HL-60 (cell line): Measurements from ENCODE around the gene CNTN2.

Experiments
- DNase-seq, 2 experiments: peaks; one replicate each; pipeline ENCODE4 v3.0.0-alpha.2; 2010 to 2020; ENCODE audit warnings: low read depth in 1 of 2, low spot score in 1 of 2
- H3K27ac ChIP-seq: fragments of 250-450 bp; sonication (Bioruptor Pico); replicated peaks from 2 replicates; pipeline ENCODE4 v1.5.1; 2020; ENCODE audit warnings: mild to moderate bottlenecking, moderate library complexity
- H3K27me3 ChIP-seq: fragments of 250-450 bp; sonication (Bioruptor Pico); 2 replicates; pipeline ENCODE4 v1.5.1; 2021; ENCODE audit warnings: mild to moderate bottlenecking, moderate library complexity; ENCODE audit not compliant: insufficient read depth, poor library complexity, severe bottlenecking
- H3K4me3 ChIP-seq: replicated peaks from 2 replicates; pipeline ENCODE4 v1.5.1; 2011; ENCODE audit warnings: mild to moderate bottlenecking, control low read depth, low read length; ENCODE audit not compliant: insufficient read depth
- GABPA ChIP-seq: IDR thresholded peaks from 2 replicates; pipeline ENCODE4 v1.6.1; 2012; ENCODE audit warnings: low read depth
- POLR2AphosphoS5 ChIP-seq: IDR thresholded peaks from 2 replicates; pipeline ENCODE4 v1.6.1; 2012; ENCODE audit warnings: low read depth
- SPI1 ChIP-seq: IDR thresholded peaks from 2 replicates; pipeline ENCODE4 v1.6.1; 2012; ENCODE audit warnings: low read depth, mild to moderate bottlenecking, borderline replicate concordance
- TF ChIP-seq, protein P1 (sequence below): IDR thresholded peaks from 2 replicates; pipeline ENCODE4 v1.6.1; 2012; ENCODE audit warnings: low read depth; ENCODE audit not compliant: insufficient replicate concordance
- TF ChIP-seq, protein P2 (sequence below): IDR thresholded peaks from one replicate; pipeline ENCODE4 v1.5.1; 2011; ENCODE audit warnings: low read length, control low read depth, inconsistent platforms; ENCODE audit not compliant: insufficient read depth

CNTN2 gene

DNA sequence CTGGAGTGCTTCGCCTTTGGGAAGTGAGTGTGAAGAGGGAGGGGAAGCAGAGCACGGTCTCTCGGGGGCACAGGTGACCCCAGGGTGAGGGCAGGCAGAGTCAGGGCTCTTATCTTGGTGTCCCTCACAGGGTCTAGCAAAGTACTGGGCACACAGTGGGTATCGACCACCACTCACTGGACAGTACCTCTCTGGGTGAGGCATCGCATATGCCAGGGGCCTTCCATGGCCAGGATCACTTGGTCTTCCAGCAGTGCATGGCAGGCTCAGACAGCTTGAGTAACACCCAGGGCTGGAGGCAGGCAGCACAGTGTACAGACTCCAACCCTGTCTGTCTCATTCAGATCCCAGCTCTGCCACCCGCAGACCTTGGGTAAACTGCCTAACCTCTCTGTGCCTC, 16.6 kb downstream of the CNTN2 start:
- TF ChIP-seq, protein P1, sequence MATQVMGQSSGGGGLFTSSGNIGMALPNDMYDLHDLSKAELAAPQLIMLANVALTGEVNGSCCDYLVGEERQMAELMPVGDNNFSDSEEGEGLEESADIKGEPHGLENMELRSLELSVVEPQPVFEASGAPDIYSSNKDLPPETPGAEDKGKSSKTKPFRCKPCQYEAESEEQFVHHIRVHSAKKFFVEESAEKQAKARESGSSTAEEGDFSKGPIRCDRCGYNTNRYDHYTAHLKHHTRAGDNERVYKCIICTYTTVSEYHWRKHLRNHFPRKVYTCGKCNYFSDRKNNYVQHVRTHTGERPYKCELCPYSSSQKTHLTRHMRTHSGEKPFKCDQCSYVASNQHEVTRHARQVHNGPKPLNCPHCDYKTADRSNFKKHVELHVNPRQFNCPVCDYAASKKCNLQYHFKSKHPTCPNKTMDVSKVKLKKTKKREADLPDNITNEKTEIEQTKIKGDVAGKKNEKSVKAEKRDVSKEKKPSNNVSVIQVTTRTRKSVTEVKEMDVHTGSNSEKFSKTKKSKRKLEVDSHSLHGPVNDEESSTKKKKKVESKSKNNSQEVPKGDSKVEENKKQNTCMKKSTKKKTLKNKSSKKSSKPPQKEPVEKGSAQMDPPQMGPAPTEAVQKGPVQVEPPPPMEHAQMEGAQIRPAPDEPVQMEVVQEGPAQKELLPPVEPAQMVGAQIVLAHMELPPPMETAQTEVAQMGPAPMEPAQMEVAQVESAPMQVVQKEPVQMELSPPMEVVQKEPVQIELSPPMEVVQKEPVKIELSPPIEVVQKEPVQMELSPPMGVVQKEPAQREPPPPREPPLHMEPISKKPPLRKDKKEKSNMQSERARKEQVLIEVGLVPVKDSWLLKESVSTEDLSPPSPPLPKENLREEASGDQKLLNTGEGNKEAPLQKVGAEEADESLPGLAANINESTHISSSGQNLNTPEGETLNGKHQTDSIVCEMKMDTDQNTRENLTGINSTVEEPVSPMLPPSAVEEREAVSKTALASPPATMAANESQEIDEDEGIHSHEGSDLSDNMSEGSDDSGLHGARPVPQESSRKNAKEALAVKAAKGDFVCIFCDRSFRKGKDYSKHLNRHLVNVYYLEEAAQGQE = no peak
- no peak for TF ChIP-seq GABPA
- TF ChIP-seq, protein P2, sequence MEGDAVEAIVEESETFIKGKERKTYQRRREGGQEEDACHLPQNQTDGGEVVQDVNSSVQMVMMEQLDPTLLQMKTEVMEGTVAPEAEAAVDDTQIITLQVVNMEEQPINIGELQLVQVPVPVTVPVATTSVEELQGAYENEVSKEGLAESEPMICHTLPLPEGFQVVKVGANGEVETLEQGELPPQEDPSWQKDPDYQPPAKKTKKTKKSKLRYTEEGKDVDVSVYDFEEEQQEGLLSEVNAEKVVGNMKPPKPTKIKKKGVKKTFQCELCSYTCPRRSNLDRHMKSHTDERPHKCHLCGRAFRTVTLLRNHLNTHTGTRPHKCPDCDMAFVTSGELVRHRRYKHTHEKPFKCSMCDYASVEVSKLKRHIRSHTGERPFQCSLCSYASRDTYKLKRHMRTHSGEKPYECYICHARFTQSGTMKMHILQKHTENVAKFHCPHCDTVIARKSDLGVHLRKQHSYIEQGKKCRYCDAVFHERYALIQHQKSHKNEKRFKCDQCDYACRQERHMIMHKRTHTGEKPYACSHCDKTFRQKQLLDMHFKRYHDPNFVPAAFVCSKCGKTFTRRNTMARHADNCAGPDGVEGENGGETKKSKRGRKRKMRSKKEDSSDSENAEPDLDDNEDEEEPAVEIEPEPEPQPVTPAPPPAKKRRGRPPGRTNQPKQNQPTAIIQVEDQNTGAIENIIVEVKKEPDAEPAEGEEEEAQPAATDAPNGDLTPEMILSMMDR = no peak
- TF ChIP-seq POLR2AphosphoS5 = no peak
- TF ChIP-seq SPI1 = no peak
- no peak overlapping the region for H3K4me3 ChIP-seq
- H3K27me3 ChIP-seq = no peaks in the 10 kb centered on the region
- DNase-seq = no peak
- no peak overlapping the region for H3K27ac ChIP-seq

DNA sequence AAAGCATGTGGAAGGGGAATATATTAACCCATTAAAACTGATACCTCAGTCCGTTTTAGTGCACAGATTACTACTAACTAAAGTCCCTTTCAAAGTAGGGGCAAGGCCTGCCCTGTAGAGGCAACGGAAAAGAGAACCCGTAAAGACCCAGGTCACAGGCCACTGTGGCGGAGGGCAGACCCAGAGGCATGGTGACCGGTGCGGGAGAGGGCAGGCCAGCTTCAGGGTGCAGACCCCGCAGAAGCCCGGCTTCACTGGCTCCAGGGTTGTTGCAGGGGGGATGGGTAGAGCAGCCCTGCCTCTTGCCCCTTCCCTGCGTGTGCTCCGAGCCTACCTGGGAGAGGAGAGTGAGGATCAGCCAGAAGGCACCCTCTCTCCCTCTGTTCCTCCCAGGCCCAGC, 17.7 kb downstream of the CNTN2 start:
- no peak for TF ChIP-seq GABPA
- no peak for TF ChIP-seq POLR2AphosphoS5
- TF ChIP-seq, protein P2 = no peak
- TF ChIP-seq SPI1 = no peak
- TF ChIP-seq, protein P1 = no peak
- DNase-seq = no peak
- no peaks in the 10 kb centered on the region for H3K27me3 ChIP-seq

DNA sequence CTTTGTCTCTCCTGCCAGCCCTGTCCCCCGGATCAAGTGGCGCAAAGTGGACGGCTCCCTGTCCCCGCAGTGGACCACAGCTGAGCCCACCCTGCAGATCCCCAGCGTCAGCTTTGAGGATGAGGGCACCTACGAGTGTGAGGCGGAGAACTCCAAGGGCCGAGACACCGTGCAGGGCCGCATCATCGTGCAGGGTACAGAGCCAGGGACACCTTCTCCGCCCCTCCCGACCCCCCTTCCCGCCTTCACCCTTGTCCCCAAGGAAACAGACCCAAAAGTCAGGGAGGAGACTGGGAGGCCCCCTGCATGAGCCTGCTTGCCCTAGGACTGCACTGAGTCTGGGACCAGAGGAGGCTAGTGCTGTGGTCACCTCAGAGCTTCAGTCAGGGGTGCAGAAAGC, 18.2 kb downstream of the CNTN2 start:
- no peak for DNase-seq
- no peak overlapping the region for H3K4me3 ChIP-seq
- TF ChIP-seq POLR2AphosphoS5 = no peak
- no peak for TF ChIP-seq GABPA
- TF ChIP-seq SPI1 = no peak
- TF ChIP-seq, protein P2 = no peak
- TF ChIP-seq, protein P1 = no peak
- no peak overlapping the region for H3K27ac ChIP-seq
- no peaks in the 10 kb centered on the region for H3K27me3 ChIP-seq

More for the DNA sequence above, 17.7 kb downstream of the CNTN2 start:
- Histone ChIP-seq H3K4me3 (no peak overlapping the region), H3K27ac (no peak overlapping the region)
